HepG2 (cell line): ENCODE data around the gene COL8A1. TPM values are rescaled to one million over a fixed set of nuclear protein-coding genes. Genes with fewer than 3 reads are reported as not detected.

Experiments used
- ATAC-seq: fragments of 200-7000 bp; cut with Tn5 transposase; 3 replicates; pipeline ENCODE4 v1.9.1; 2020; ENCODE audit warnings: mild to moderate bottlenecking, moderate library complexity
- BruUV-seq: library from RNA; stranded (reverse); fragments of 400-500 nt; replicated peaks from 2 replicates; lab custom pipeline; 2021; lab: Mats Ljungman, UMichigan
- CTCF ChIA-PET: fragments of 300-600 bp; formaldehyde crosslinking; extraction: SDS; loops from one replicate; lab custom pipeline; 2021; ENCODE audit warnings: low total read pairs, inconsistent platforms, low intra/inter-chr PET ratio; lab: Yijun Ruan, JAX
- POLR2A ChIA-PET: fragments of 350-600 bp; sonication (Branson Sonifier 250); formaldehyde crosslinking; loops from one replicate; lab custom pipeline; 2020; ENCODE audit warnings: antibody characterized with exemption, inconsistent platforms; lab: Yijun Ruan, JAX
- DNase-seq: peaks from one replicate; pipeline ENCODE4 v3.0.0-alpha.2; 2015; ENCODE audit warnings: low spot score
- FAIRE-seq: peaks from 3 replicates; lab custom pipeline; 2011; peaks lifted over from hg19 to GRCh38; lab: Jason Lieb, UNC
- H2AFZ ChIP-seq: one replicate; pipeline ENCODE4 v1.6.1; 2011; ENCODE audit warnings: low read length, inconsistent platforms
- H3K27ac ChIP-seq: fragments of 300-600 bp; 3 replicates; pipeline ENCODE4 v1.8.0; 2011; ENCODE audit warnings: mixed run types, mild to moderate bottlenecking, mixed read lengths, low read length, inconsistent platforms; ENCODE audit not compliant: insufficient read depth; ENCODE audit errors: extremely low read length
- H3K27me3 ChIP-seq, 2 experiments: fragments of 200-600 bp in 1 of 2; 2 replicates in 1 of 2; 3 replicates in 1 of 2; pipeline versions ENCODE4 v1.6.0 to v1.8.0; 2011; ENCODE audit warnings: low read length in 2 of 2, mild to moderate bottlenecking in 2 of 2, moderate library complexity in 2 of 2, inconsistent platforms in 1 of 2; ENCODE audit not compliant: insufficient read depth in 2 of 2, control insufficient read depth in 1 of 2
- H3K36me3 ChIP-seq, 2 experiments: fragments of 200-600 bp in 1 of 2; replicated peaks in 1 of 2; 2 replicates in 1 of 2; 3 replicates in 1 of 2; pipeline versions ENCODE4 v1.5.1 to v1.8.0; 2011; ENCODE audit warnings: low read length in 2 of 2, inconsistent platforms in 1 of 2; ENCODE audit not compliant: insufficient read depth in 2 of 2, control insufficient read depth in 1 of 2
- H3K4me1 ChIP-seq: 2 replicates; pipeline ENCODE4 v1.5.1; 2012; ENCODE audit warnings: low read length, inconsistent platforms; ENCODE audit not compliant: insufficient read depth
- H3K4me2 ChIP-seq: 2 replicates; pipeline ENCODE4 v1.6.0; 2011; ENCODE audit warnings: low read depth, low read length, inconsistent platforms
- H3K4me3 ChIP-seq, 3 experiments: fragments of 200-600 bp in 1 of 3; sonication (generic), shearing (Covaris generic) in 1 of 3; replicated peaks in 1 of 3; 2 replicates each; pipeline ENCODE4 v1.5.1; 2011 to 2016; ENCODE audit warnings: low read length in 3 of 3, inconsistent platforms in 2 of 3, low read depth in 2 of 3, mild to moderate bottlenecking in 2 of 3, control low read depth in 1 of 3, mixed read lengths in 1 of 3; ENCODE audit not compliant: insufficient read depth in 1 of 3
- H3K79me2 ChIP-seq: one replicate; pipeline ENCODE4 v1.6.1; 2011; ENCODE audit warnings: low read length, inconsistent platforms; ENCODE audit not compliant: insufficient read depth
- H3K9ac ChIP-seq: 2 replicates; pipeline ENCODE4 v1.6.0; 2011; ENCODE audit warnings: mild to moderate bottlenecking, low read depth, low read length, inconsistent platforms; ENCODE audit not compliant: insufficient read depth
- H3K9me3 ChIP-seq: 2 replicates; pipeline ENCODE4 v1.5.1; 2012; ENCODE audit warnings: mild to moderate bottlenecking, low read length
- H4K20me1 ChIP-seq: 2 replicates; pipeline ENCODE4 v1.6.0; 2011; ENCODE audit warnings: inconsistent platforms, mild to moderate bottlenecking, low read length, moderate library complexity; ENCODE audit not compliant: insufficient read depth
- ARNT2 ChIP-seq: sonication (generic); formaldehyde crosslinking; IDR thresholded peaks from 2 replicates; pipeline ENCODE4 v1.8.0; 2022; ENCODE audit warnings: mild to moderate bottlenecking, low read depth, missing genetic modification reagents, moderate library complexity
- BHLHE40 ChIP-seq: IDR thresholded peaks from 2 replicates; pipeline ENCODE4 v1.6.1; 2011; ENCODE audit warnings: low read length, improper control_type of control experiment
- CHD2 ChIP-seq: IDR thresholded peaks from 2 replicates; pipeline ENCODE4 v1.6.1; 2011; ENCODE audit warnings: low read depth, low read length, improper control_type of control experiment
- GZF1 ChIP-seq: sonication (generic); formaldehyde crosslinking; IDR thresholded peaks from 2 replicates; pipeline ENCODE4 v1.5.1; 2020; ENCODE audit warnings: mild to moderate bottlenecking, missing genetic modification reagents
- HIC2 ChIP-seq: sonication (generic); formaldehyde crosslinking; IDR thresholded peaks from 2 replicates; pipeline ENCODE4 v1.9.0; 2022; ENCODE audit warnings: low read depth, missing genetic modification reagents
- JARID2 ChIP-seq: sonication (generic); formaldehyde crosslinking; IDR thresholded peaks from 2 replicates; pipeline ENCODE4 v1.8.1; 2023; ENCODE audit warnings: missing genetic modification reagents, inconsistent platforms; ENCODE audit not compliant: insufficient replicate concordance
- KLF12 ChIP-seq: sonication (generic); formaldehyde crosslinking; IDR thresholded peaks from 2 replicates; pipeline ENCODE4 v1.4.0; 2020; ENCODE audit warnings: missing genetic modification reagents, borderline replicate concordance
- RAD21 ChIP-seq: fragments of 450-650 bp; formaldehyde crosslinking; IDR thresholded peaks from 2 replicates; pipeline ENCODE4 v1.5.0; 2020; ENCODE audit warnings: mild to moderate bottlenecking
- TAF1 ChIP-seq: sonication (generic); formaldehyde crosslinking; IDR thresholded peaks from 2 replicates; pipeline ENCODE4 v1.4.0; 2020; ENCODE audit warnings: missing genetic modification reagents
- ZBTB3 ChIP-seq: sonication (generic); formaldehyde crosslinking; IDR thresholded peaks from 2 replicates; pipeline ENCODE4 v1.4.0; 2020; ENCODE audit warnings: low read depth, mild to moderate bottlenecking, moderate library complexity, missing genetic modification reagents, borderline replicate concordance
- ZNF138 ChIP-seq: sonication (generic); formaldehyde crosslinking; IDR thresholded peaks from 2 replicates; pipeline ENCODE4 v1.5.0; 2020; ENCODE audit warnings: mild to moderate bottlenecking, low read depth, missing genetic modification reagents
- ZNF574 ChIP-seq: sonication (generic); formaldehyde crosslinking; IDR thresholded peaks from 2 replicates; pipeline ENCODE4 v1.4.0; 2020; ENCODE audit warnings: missing genetic modification reagents
- ZNF639 ChIP-seq: conservative IDR thresholded peaks from 2 replicates; pipeline ENCODE4 v1.6.1; 2018; ENCODE audit warnings: missing genetic modification reagents
- ZNF710 ChIP-seq: sonication (generic); formaldehyde crosslinking; IDR thresholded peaks from 2 replicates; pipeline ENCODE4 v1.5.0; 2020; ENCODE audit warnings: mild to moderate bottlenecking, missing genetic modification reagents, borderline replicate concordance
- ZNF766 ChIP-seq: sonication (generic); formaldehyde crosslinking; IDR thresholded peaks from 2 replicates; pipeline ENCODE4 v1.5.0; 2020; ENCODE audit warnings: missing genetic modification reagents, borderline replicate concordance
- ZNF839 ChIP-seq: sonication (generic); formaldehyde crosslinking; IDR thresholded peaks from 2 replicates; pipeline ENCODE4 v1.4.0; 2020; ENCODE audit warnings: missing genetic modification reagents, mild to moderate bottlenecking, borderline replicate concordance
- WGBS: methylation state at CpG from one replicate; pipeline ENCODE4 v1.1.6; 2017; ENCODE audit warnings: low lambda C conversion rate; 5-methylcytosine and 5-hydroxymethylcytosine counted together
- in situ Hi-C: cut with HindIII; loops from 2 replicates; pipeline ENCODE4 v1.10.0; 2017; ENCODE audit warnings: low pct_unique_long_range_greater_than_20kb; ENCODE audit not compliant: extremely low pct_ligation_motif_present
- intact Hi-C: fragments of 100-400 bp; cut with micrococcal nuclease; formaldehyde crosslinking; loops from one replicate; pipeline ENCODE4 v1.10.0; 2022; ENCODE audit not compliant: unreplicated experiment
- polyA plus RNA-seq, 8 experiments: library from polyadenylated mRNA; depleted of rRNA in 3 of 8; stranded (reverse) in 7 of 8; unstranded in 1 of 8; fragments of >200 nt; fragmentation: Illumina TruSeq in 4 of 8; extraction: Trizol in 4 of 8; gene quantifications; 2 replicates each; pipeline versions ENCODE4 v1.2.1 to v1.2.3, GENCODE V29; 2011 to 2016; ENCODE audit warnings: low read depth in 4 of 8, missing spikeins in 1 of 8, mixed read lengths in 1 of 8; ENCODE audit not compliant: insufficient read depth in 1 of 8
- total RNA-seq, 5 experiments: library from RNA; depleted of rRNA; stranded (reverse); fragments of >200 nt; fragmentation: Illumina TruSeq; extraction: Trizol; gene quantifications; 2 replicates each; pipeline ENCODE4 v1.2.3, GENCODE V29; 2016; ENCODE audit warnings: low read depth in 1 of 5

COL8A1 gene
- total and polyA plus RNA-seq, 2 of the 13 experiments (the other 11 are each of a cell fraction or from before 2014, with no cell fraction given), result not detected

- TF ChIP-seq ZNF138 (CRISPR knock-in tag) (no peak), GZF1 (CRISPR knock-in tag) (no peak), ZNF766 (no peak), ZNF710 (CRISPR knock-in tag) (no peak), KLF12 (CRISPR knock-in tag) (no peak), ZNF839 (CRISPR knock-in tag) (no peak)
Measured at GRCh38 chr3:99647081-99647480, 8.7 kb downstream of the COL8A1 start (continued).

GRCh38 chr3:99648101-99648500 lies 9.7 kb downstream of the COL8A1 start:
- intact Hi-C loops, result no loop called here
- in situ Hi-C loops, result loop anchor here (10.0 kb wide), 1 partner anchor 107 kb away; no protein-coding TSS in a partner anchor
- no peak for FAIRE-seq
- no peak for TF ChIP-seq JARID2 (CRISPR knock-in tag)
- TF ChIP-seq RAD21 (CRISPR knock-in tag), result no peak
- TF ChIP-seq ZNF639 (CRISPR knock-in tag), result no peak
- TF ChIP-seq ZNF574 (CRISPR knock-in tag), result no peak
- TF ChIP-seq CHD2, result no peak
- no peak for TF ChIP-seq BHLHE40
- TF ChIP-seq ARNT2 (CRISPR knock-in tag), result no peak
- TF ChIP-seq TAF1, result no peak
- no peak for TF ChIP-seq HIC2 (CRISPR knock-in tag)
- TF ChIP-seq ZBTB3, result no peak

More at GRCh38 chr3:99648101-99648500, 9.7 kb downstream of the COL8A1 start:
- no TSS peak for BruUV-seq
- no peaks in the 10 kb centered on the region for H3K4me1 ChIP-seq
- ChIA-PET POLR2A (no interaction called here), CTCF (no interaction called here)
- H3K4me3 ChIP-seq, result no peak overlapping the region
- no peaks in the 10 kb centered on the region for H3K36me3 ChIP-seq
- H3K27ac ChIP-seq, result no peak overlapping the region
- WGBS, result under 1% methylated on average over 5 of the region's 5 CpGs
- DNase-seq (no peak), ATAC-seq (no peak)
- no peak overlapping the region for H2AFZ ChIP-seq
- no peaks in the 10 kb centered on the region for H3K79me2 ChIP-seq
- no peak overlapping the region for H3K4me2 ChIP-seq
- no peaks in the 10 kb centered on the region; a peak in 1 of 5 replicates for H3K27me3 ChIP-seq
- no peaks in the 10 kb centered on the region for H3K9me3 ChIP-seq
- no peaks in the 10 kb centered on the region for H4K20me1 ChIP-seq
- no peak overlapping the region for H3K9ac ChIP-seq
